Retinal pigment epithelial cell (primary cell): Measurements from ENCODE around the gene HK3.
A peak's percentile ranks its signal among the peaks of the same experiment; 100 is the strongest.
"Not testable (repeated sequence)": the region's sequence is repeated elsewhere in the genome, so short reads cannot be mapped to it uniquely, and the experiment has no call there.

Experiments
- DNase-seq: peaks from one replicate; pipeline ENCODE4 v3.0.0-alpha.2; 2010; ENCODE audit warnings: low read depth
- H3K4me3 ChIP-seq: 2 replicates; pipeline ENCODE4 v1.5.1; 2011; ENCODE audit warnings: mild to moderate bottlenecking, low read length, control low read depth, moderate library complexity
- TF ChIP-seq, protein P1 (sequence below): conservative IDR thresholded peaks from 2 replicates; pipeline ENCODE4 v1.5.1; 2011; ENCODE audit warnings: low read depth, low read length, control low read depth, inconsistent platforms

The HK3 gene

GRCh38 chr5:176874198-176874780, 24.9 kb downstream of the HK3 start:
- no peak overlapping the region for H3K4me3 ChIP-seq
- DNase-seq: no peak
- TF ChIP-seq, protein P1, sequence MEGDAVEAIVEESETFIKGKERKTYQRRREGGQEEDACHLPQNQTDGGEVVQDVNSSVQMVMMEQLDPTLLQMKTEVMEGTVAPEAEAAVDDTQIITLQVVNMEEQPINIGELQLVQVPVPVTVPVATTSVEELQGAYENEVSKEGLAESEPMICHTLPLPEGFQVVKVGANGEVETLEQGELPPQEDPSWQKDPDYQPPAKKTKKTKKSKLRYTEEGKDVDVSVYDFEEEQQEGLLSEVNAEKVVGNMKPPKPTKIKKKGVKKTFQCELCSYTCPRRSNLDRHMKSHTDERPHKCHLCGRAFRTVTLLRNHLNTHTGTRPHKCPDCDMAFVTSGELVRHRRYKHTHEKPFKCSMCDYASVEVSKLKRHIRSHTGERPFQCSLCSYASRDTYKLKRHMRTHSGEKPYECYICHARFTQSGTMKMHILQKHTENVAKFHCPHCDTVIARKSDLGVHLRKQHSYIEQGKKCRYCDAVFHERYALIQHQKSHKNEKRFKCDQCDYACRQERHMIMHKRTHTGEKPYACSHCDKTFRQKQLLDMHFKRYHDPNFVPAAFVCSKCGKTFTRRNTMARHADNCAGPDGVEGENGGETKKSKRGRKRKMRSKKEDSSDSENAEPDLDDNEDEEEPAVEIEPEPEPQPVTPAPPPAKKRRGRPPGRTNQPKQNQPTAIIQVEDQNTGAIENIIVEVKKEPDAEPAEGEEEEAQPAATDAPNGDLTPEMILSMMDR: no peak

- TF ChIP-seq, protein P1: no peak
Observed at GRCh38 chr5:176873541-176874172, 25.5 kb downstream of the HK3 start.

DNA sequence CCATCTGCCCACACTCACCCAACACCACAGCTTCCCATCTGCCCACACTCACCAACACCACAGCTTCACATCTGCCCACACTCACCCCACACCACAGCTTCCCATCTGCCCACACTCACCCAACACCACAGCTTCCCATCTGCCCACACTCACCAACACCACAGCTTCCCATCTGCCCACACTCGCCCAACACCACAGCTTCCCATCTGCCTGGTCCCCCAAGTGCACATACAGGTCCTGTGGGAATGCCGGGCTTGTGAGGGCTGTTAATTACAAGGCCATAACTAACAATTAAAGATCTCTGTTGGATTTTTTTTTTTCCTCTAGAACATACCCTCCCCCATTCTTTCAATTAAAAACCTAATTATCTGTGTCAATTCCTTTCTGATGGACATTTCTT, 26.1 kb downstream of the HK3 start:
- DNase-seq: not testable (repeated sequence)

More at GRCh38 chr5:176873541-176874172, 25.5 kb downstream of the HK3 start:
- H3K4me3 ChIP-seq: no peak overlapping the region
- no peak for DNase-seq

GRCh38 chr5:176872586-176872985, 26.6 kb downstream of the HK3 start:
- not testable (repeated sequence) for DNase-seq, H3K4me3 ChIP-seq

More for the DNA sequence above, 26.1 kb downstream of the HK3 start:
- not testable (repeated sequence) for H3K4me3 ChIP-seq

DNA sequence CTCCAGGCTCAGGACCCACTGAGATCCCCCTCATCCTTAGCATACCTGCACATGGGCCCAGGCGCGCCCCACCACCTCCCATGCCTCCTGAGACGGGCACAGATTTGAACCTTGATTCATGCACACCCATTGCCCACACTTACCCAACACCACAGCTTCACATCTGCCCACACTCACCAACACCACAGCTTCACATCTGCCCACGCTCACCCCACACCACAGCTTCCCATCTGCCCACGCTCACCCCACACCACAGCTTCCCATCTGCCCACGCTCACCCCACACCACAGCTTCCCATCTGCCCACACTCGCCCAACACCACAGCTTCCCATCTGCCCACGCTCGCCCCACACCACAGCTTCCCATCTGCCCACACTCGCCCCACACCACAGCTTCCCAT, 28.5 kb downstream of the HK3 start:
- DNase-seq, H3K4me3 ChIP-seq: not testable (repeated sequence)

- no peak for DNase-seq
- no peak overlapping the region for H3K4me3 ChIP-seq
- TF ChIP-seq, protein P1: peak; percentile 55
Observed at GRCh38 chr5:176870110-176870591, 29.0 kb downstream of the HK3 start.

DNA sequence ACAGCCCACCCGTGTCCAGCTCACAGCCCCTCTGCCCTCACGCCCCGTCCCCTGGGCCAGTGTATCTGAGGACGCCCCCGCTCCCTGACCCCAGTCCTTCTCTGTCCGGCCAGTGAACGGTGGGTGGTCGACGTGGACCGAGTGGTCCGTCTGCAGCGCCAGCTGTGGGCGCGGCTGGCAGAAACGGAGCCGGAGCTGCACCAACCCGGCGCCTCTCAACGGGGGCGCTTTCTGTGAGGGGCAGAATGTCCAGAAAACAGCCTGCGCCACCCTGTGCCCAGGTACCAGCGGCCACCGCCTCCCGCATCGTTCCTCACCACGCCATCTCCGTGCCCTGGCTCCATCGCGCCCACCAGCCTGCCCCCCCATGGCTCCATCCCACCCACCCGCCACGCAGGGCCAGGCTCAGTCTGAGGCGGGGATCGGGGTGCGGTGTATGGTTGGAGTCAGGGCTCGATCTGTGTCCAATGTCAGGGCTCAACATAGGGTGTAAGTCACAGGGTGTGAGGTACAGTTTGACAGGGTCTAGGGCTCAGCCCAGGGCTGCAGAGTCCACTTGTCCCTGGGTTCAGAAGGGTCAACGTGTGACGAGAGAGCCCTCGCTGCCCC, 29.5 kb downstream of the HK3 start:
- H3K4me3 ChIP-seq: no peak overlapping the region
- TF ChIP-seq, protein P1: no peak
- no peak for DNase-seq

DNA sequence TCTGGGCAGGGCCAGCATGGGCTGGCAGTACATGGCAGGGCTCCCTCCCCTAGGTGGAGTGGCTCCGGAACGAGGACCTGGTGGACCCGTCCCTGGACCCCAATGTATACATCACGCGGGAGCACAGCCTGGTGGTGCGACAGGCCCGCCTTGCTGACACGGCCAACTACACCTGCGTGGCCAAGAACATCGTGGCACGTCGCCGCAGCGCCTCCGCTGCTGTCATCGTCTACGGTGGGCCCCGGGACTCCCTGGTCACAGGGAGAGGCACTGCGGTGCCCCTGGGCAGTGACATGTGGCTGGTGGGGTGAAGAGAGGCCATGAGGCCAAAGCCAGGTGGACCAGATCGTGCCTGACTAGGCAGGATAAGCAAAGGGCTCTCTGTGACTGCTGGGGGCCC, 30.4 kb downstream of the HK3 start:
- no peak overlapping the region for H3K4me3 ChIP-seq
- no peak for DNase-seq
- TF ChIP-seq, protein P1: no peak
